Right lobe of liver (tissue), 4 donors: Measurements from ENCODE around the gene DDN.

Experiments used
- POLR2A ChIP-seq: fragments of 450-650 bp; IDR thresholded peaks from one replicate; pipeline ENCODE4 v1.6.1; 2017; ENCODE audit warnings: antibody characterized with exemption, mild to moderate bottlenecking
- TF ChIP-seq, protein P1 (sequence below), 4 donors: fragments of 200-600 bp in 3 of 4; fragments of 450-650 bp in 1 of 4; IDR thresholded peaks; one replicate each; pipeline versions ENCODE4 v1.5.1 to v1.8.0; 2016 to 2022; ENCODE audit warnings: antibody characterized with exemption in 4 of 4, mild to moderate bottlenecking in 2 of 4
- donor health status: DM: no; HTN: no; CAD: no.
- donor health status: DM: no; HTN: no; CAD: no.
- donor health status: DM: no; HTN: yes; CAD: no.

DNA sequence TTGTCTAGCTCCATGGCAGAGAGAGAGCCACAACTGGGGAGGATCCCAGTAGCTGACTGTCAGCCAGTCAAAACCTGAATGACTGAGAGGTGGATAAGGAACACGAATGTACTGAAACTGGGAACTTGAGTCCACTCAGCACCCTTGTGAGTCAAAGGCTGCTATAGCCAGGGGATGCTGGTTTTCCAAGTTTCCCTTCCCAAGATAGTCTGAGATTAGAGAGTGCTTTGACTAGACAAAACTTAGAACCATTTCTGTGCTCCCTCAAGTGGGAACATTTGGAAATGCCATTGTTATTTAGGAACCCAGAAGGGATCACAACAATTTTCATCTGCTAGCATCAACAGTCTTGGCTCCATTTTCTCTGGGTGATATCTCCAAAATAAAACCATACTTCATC lies 15.4 kb upstream of the DDN start:
- TF ChIP-seq, protein P1, sequence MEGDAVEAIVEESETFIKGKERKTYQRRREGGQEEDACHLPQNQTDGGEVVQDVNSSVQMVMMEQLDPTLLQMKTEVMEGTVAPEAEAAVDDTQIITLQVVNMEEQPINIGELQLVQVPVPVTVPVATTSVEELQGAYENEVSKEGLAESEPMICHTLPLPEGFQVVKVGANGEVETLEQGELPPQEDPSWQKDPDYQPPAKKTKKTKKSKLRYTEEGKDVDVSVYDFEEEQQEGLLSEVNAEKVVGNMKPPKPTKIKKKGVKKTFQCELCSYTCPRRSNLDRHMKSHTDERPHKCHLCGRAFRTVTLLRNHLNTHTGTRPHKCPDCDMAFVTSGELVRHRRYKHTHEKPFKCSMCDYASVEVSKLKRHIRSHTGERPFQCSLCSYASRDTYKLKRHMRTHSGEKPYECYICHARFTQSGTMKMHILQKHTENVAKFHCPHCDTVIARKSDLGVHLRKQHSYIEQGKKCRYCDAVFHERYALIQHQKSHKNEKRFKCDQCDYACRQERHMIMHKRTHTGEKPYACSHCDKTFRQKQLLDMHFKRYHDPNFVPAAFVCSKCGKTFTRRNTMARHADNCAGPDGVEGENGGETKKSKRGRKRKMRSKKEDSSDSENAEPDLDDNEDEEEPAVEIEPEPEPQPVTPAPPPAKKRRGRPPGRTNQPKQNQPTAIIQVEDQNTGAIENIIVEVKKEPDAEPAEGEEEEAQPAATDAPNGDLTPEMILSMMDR (IDR thresholded peaks at IDR 0.05): no peak
- no peak for TF ChIP-seq POLR2A
